A549 treated with CORT108297 at 1 μM for 4 hours (cell line): ENCODE results near the gene GAS7. TPM values are rescaled to one million over a fixed set of nuclear protein-coding genes. Genes with fewer than 3 reads are reported as not detected.

Experiments
- total RNA-seq: library from RNA; stranded (reverse); fragments of 200-300 nt; extraction: Qiagen RNA extraction; gene quantifications from 5 replicates; pipeline ENCODE4 v1.2.3, GENCODE V29; 2022

Gene GAS7
- total RNA-seq, result 0.29 to 0.52 TPM (median 0.41 TPM) in 5 replicates

GRCh38 chr17:10198509-10199249, at the start of gene GAS7:
Gene GAS7, minus strand, starts transcription at chr17:10198606.

GRCh38 chr17:9905078-9905415, 293.4 kb downstream of the GAS7 start, which contains the start of gene RCVRN:
Gene RCVRN, minus strand, starts transcription at chr17:9905271. Its CDS starts 91 bp downstream, at chr17:9905180.

Other genes starting within 250 kb of the GAS7 start
- not detected in 5 replicates for gene MYH13, start 174.4 kb upstream of the GAS7 start, total RNA-seq
- not detected in 5 replicates for gene MYH8, start 223.3 kb upstream of the GAS7 start, total RNA-seq